ENCODE results near the gene BUD23. TPM values are rescaled to one million over a fixed set of nuclear protein-coding genes. Genes with fewer than 3 reads are reported as not detected.

The BUD23 gene
- total RNA-seq, 1 experiment from 2014 or later, result 124 TPM

DNA sequence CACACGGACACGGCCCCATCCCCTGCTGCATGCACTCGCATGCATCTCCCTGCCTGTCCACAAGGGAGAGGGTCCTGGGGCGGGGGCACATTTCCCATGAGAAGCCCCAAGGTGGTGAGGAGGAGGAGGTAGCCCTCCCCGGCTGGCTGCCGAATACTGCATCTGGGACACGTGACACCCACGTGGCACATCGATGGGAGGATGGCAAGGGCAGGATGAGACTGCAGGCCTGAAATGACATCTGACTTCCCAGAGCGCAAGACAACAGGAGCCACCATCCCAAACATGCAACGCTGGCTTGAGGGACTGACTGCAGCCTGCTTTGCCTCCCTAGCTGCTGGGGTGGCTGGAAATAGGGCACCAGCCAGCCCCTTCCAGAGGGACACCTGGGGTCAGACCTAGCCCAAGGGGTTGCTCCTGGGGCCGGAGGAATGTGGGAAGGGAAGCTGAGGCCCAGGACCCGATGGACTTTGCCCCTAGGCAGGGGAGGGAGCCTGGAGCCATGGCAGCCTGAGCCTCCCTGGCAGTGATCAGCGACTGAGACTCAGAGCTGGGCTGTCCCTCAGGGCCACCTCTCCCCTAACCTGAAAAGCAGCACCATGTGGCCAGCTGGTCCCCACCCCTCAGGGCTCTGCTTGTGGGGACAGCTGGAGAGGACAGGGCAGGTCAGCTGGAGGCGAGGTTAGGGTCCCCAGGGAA, 16.1 kb downstream of the BUD23 start:
- no peak overlapping the region for H2AFZ ChIP-seq (ENCODE audit: low read length)
- peaks cover 25% of the 10 kb centered on the region for H4K20me1 ChIP-seq (ENCODE audit: low read length)
- peaks cover 12% of the 10 kb centered on the region; the same call in 1 of the 2 replicates for H3K79me2 ChIP-seq (ENCODE audit: low read length)
- H3K9me3 ChIP-seq (ENCODE audit: low read length), result no peaks in the 10 kb centered on the region
- peaks cover 19% of the 10 kb centered on the region for H3F3A ChIP-seq (ENCODE audit: low read length, unreplicated experiment)
- DNase-seq, result no peak
- intact Hi-C loops (cut with micrococcal nuclease), result no loop called here
- no peak overlapping the region for H3K4me2 ChIP-seq (ENCODE audit: low read length)
- ChIA-PET POLR2A (ENCODE audit: unreplicated experiment) (no interaction called here), CTCF (no interaction called here)
- H3K4me3 ChIP-seq (ENCODE audit: low read length), result no peak overlapping the region
- peaks cover 6% of the 10 kb centered on the region for H3K4me1 ChIP-seq (ENCODE audit: insufficient read depth, low read length)
- H3K9me2 ChIP-seq (replicated peaks; ENCODE audit: low read length), result no peaks in the 10 kb centered on the region
- ATAC-seq, result no peak
- H3K27me3 ChIP-seq (ENCODE audit: low read length), result no peaks in the 10 kb centered on the region
- TF ChIP-seq EZH2phosphoT487 (IDR thresholded peaks at IDR 0.05; ENCODE audit: borderline replicate concordance, low read length) (no peak), EZH2 (IDR thresholded peaks at IDR 0.05; ENCODE audit: low read length, unreplicated experiment) (no peak)
- TF ChIP-seq, protein P1, sequence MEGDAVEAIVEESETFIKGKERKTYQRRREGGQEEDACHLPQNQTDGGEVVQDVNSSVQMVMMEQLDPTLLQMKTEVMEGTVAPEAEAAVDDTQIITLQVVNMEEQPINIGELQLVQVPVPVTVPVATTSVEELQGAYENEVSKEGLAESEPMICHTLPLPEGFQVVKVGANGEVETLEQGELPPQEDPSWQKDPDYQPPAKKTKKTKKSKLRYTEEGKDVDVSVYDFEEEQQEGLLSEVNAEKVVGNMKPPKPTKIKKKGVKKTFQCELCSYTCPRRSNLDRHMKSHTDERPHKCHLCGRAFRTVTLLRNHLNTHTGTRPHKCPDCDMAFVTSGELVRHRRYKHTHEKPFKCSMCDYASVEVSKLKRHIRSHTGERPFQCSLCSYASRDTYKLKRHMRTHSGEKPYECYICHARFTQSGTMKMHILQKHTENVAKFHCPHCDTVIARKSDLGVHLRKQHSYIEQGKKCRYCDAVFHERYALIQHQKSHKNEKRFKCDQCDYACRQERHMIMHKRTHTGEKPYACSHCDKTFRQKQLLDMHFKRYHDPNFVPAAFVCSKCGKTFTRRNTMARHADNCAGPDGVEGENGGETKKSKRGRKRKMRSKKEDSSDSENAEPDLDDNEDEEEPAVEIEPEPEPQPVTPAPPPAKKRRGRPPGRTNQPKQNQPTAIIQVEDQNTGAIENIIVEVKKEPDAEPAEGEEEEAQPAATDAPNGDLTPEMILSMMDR (conservative IDR thresholded peaks at IDR 0.05; ENCODE audit: low read depth, low read length), result no peak
- no TSS peak for BruUV-seq (replicated peaks)
- H3K36me3 ChIP-seq (ENCODE audit: low read depth, low read length), result peaks cover 60% of the 10 kb centered on the region
- H3K27ac ChIP-seq (ENCODE audit: low read length), result no peak overlapping the region
- no peak overlapping the region for H3K9ac ChIP-seq (ENCODE audit: low read length)

DNA sequence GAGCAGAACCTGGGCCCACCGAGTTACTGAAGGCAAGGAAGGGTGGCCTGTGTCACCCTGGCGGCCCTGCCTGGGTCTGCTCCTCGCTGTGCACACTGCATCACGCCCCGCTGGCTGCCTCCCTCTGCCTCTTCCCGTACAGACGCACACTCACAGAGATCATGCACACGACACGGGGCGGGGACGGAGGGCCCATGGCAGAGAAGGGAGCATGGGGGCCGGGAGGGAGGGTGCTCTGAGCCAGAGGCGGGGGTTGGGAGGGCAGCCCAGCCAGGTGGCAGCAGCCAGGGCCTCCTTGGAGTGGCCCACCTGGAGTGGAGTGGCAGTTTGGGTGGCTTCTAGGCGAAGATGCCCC, 16.6 kb downstream of the BUD23 start:
- Histone ChIP-seq H3F3A (ENCODE audit: low read length, unreplicated experiment) (peaks cover 19% of the 10 kb centered on the region), H3K4me2 (ENCODE audit: low read length) (no peak overlapping the region), H3K4me3 (ENCODE audit: low read length) (no peak overlapping the region), H3K9ac (ENCODE audit: low read length) (no peak overlapping the region), H3K79me2 (ENCODE audit: low read length) (peaks cover 14% of the 10 kb centered on the region; the same call in 1 of the 2 replicates), H3K36me3 (ENCODE audit: low read depth, low read length) (peaks cover 62% of the 10 kb centered on the region), H3K4me1 (ENCODE audit: insufficient read depth, low read length) (peaks cover 9% of the 10 kb centered on the region), H3K27ac (ENCODE audit: low read length) (no peak overlapping the region), H4K20me1 (ENCODE audit: low read length) (peaks cover 25% of the 10 kb centered on the region), H3K9me2 (replicated peaks; ENCODE audit: low read length) (no peaks in the 10 kb centered on the region), H2AFZ (ENCODE audit: low read length) (no peak overlapping the region), H3K9me3 (ENCODE audit: low read length) (no peaks in the 10 kb centered on the region), H3K27me3 (ENCODE audit: low read length) (no peaks in the 10 kb centered on the region)
- DNase-seq, result no peak
- TF ChIP-seq EZH2phosphoT487 (IDR thresholded peaks at IDR 0.05; ENCODE audit: borderline replicate concordance, low read length) (no peak), EZH2 (IDR thresholded peaks at IDR 0.05; ENCODE audit: low read length, unreplicated experiment) (no peak)
- TF ChIP-seq, protein P1 (conservative IDR thresholded peaks at IDR 0.05; ENCODE audit: low read depth, low read length), result no peak
- ChIA-PET CTCF (no interaction called here), POLR2A (ENCODE audit: unreplicated experiment) (no interaction called here)
- no TSS peak for BruUV-seq (replicated peaks)
- intact Hi-C loops (cut with micrococcal nuclease), result no loop called here
- no peak for ATAC-seq

DNA sequence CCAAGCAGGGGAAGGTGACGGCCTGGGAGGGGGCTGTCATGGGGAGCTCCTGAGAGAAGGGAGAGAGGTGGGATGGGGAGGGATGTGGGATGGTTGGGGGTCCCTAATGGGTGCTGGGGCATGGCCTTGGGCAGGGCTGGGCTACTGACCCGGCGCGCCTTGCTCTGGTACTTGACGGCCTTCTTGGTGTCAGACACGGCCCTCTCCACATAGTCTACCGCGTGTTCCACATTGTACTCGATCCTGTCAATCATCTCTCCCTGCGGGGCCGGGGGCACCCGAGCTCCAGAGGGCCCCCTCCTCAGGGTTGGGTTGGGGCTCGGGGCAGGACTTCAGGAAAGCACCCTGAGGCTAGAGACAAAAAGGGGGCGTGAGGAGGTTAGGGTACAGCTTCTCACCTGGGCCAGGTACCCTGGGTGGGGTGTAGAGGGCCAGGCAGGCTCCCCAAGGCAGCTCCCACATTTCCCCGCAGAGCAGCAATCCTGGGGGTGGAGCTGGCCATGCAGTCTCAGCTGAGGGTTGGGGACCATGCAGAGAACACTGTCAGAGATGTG, 17.3 kb downstream of the BUD23 start:
- POLR2A ChIA-PET (ENCODE audit: unreplicated experiment), result no interaction called here

More for the DNA sequence above, 17.3 kb downstream of the BUD23 start:
- Histone ChIP-seq H3K9me3 (ENCODE audit: low read length) (no peaks in the 10 kb centered on the region), H2AFZ (ENCODE audit: low read length) (no peak overlapping the region), H3K27me3 (ENCODE audit: low read length) (no peaks in the 10 kb centered on the region), H3K27ac (ENCODE audit: low read length) (no peak overlapping the region), H3K4me1 (ENCODE audit: insufficient read depth, low read length) (peaks cover 15% of the 10 kb centered on the region), H3K4me3 (ENCODE audit: low read length) (no peak overlapping the region), H3K79me2 (ENCODE audit: low read length) (peaks cover 14% of the 10 kb centered on the region; the same call in 1 of the 2 replicates), H3F3A (ENCODE audit: low read length, unreplicated experiment) (peaks cover 19% of the 10 kb centered on the region), H3K9ac (ENCODE audit: low read length) (no peak overlapping the region), H3K9me2 (replicated peaks; ENCODE audit: low read length) (no peaks in the 10 kb centered on the region), H3K36me3 (ENCODE audit: low read depth, low read length) (peaks cover 61% of the 10 kb centered on the region), H4K20me1 (ENCODE audit: low read length) (peaks cover 25% of the 10 kb centered on the region), H3K4me2 (ENCODE audit: low read length) (no peak overlapping the region)
- intact Hi-C loops (cut with micrococcal nuclease), result no loop called here
- no peak for DNase-seq
- BruUV-seq (replicated peaks), result no TSS peak
- CTCF ChIA-PET, result interaction anchor here (1.0 kb wide), 1 partner anchor 21 kb away, joined by 5 read pairs; no protein-coding TSS in a partner anchor
- ATAC-seq, result no peak
- TF ChIP-seq, protein P1 (conservative IDR thresholded peaks at IDR 0.05; ENCODE audit: low read depth, low read length), result no peak
- no peak for TF ChIP-seq EZH2 (IDR thresholded peaks at IDR 0.05; ENCODE audit: low read length, unreplicated experiment)

Data from PC-3 (cell line).